ENCODE measurements around the gene RAD9A. TPM values are rescaled to one million over a fixed set of nuclear protein-coding genes. Genes with fewer than 3 reads are reported as not detected.

The RAD9A gene
- total RNA-seq, 1 experiment from 2014 or later: 20.9 TPM

GRCh38 chr11:67364169-67364568 is 27.6 kb upstream of the RAD9A start:
- no peaks in the 10 kb centered on the region; the same call in 1 of the 2 replicates for H3K27me3 ChIP-seq (ENCODE audit: insufficient read depth, low read length)
- H3K79me2 ChIP-seq (ENCODE audit: insufficient read depth, low read length): no peaks in the 10 kb centered on the region
- H3K14ac ChIP-seq (ENCODE audit: insufficient read depth, low read length): no peak overlapping the region
- Mint-ChIP-seq H3K9me3 (no peaks in the 10 kb centered on the region), H3K4me3 (no peak overlapping the region), H3K27ac (no peak overlapping the region), H3K27me3 (ENCODE audit: low read depth) (peaks cover 58% of the 10 kb centered on the region), H3K36me3 (ENCODE audit: insufficient read depth in 1 of 3, low read depth in 3 of 3) (no peaks in the 10 kb centered on the region), H3K4me1 (peaks cover 12% of the 10 kb centered on the region in 2 experiments)
- H3K4me1 ChIP-seq (ENCODE audit: insufficient read depth, low read length): no peaks in the 10 kb centered on the region
- no peaks in the 10 kb centered on the region for H3K9me3 ChIP-seq (ENCODE audit: control insufficient read depth, low read depth, low read length)
- no peak overlapping the region for H2BK12ac ChIP-seq (ENCODE audit: insufficient read length, low read depth, low read length)
- no CpG with 5 or more reads among the region's 3 CpGs for WGBS (ENCODE audit: extremely low coverage, insufficient read length, low lambda C conversion rate)
- no peak overlapping the region for H2BK20ac ChIP-seq (ENCODE audit: low read depth, low read length, poor library complexity, severe bottlenecking)
- no peak overlapping the region for H3K4ac ChIP-seq (ENCODE audit: low read depth, low read length)
- no peak overlapping the region for H3K9ac ChIP-seq (ENCODE audit: extremely low read depth, insufficient read length, low read length)
- no peak overlapping the region for H2BK5ac ChIP-seq (ENCODE audit: insufficient read length, low read length)
- peaks cover 3% of the 10 kb centered on the region for H4K20me1 ChIP-seq (ENCODE audit: control insufficient read depth, insufficient read depth, insufficient read length)
- H3T11ph ChIP-seq (ENCODE audit: low read length): no peak overlapping the region
- H4K8ac ChIP-seq (replicated peaks; ENCODE audit: insufficient read length, low read depth, low read length): no peak overlapping the region
- H2AK5ac ChIP-seq (ENCODE audit: insufficient read length, low read length): no peak overlapping the region
- H3K4me2 ChIP-seq (ENCODE audit: insufficient read depth, insufficient read length, low read length): no peak overlapping the region
- no peak overlapping the region for H2BK120ac ChIP-seq (ENCODE audit: low read depth, low read length, poor library complexity, severe bottlenecking)
- H4K91ac ChIP-seq (ENCODE audit: insufficient read length, low read depth, low read length): no peak overlapping the region
- H3K18ac ChIP-seq (ENCODE audit: insufficient read length, low read depth, low read length): no peak overlapping the region
- H2AFZ ChIP-seq (ENCODE audit: low read length): no peak overlapping the region
- H3K23me2 ChIP-seq (ENCODE audit: insufficient read length, low read depth, low read length, poor library complexity, severe bottlenecking): peaks cover 3% of the 10 kb centered on the region
- H3K23ac ChIP-seq (ENCODE audit: insufficient read length, low read depth, low read length): no peak overlapping the region
- H3K27ac ChIP-seq (ENCODE audit: insufficient read length, low read depth, low read length): no peak overlapping the region
- TF ChIP-seq CTCF (conservative IDR thresholded peaks at IDR 0.05): no peak
- no peak overlapping the region for H2BK15ac ChIP-seq (ENCODE audit: low read depth, low read length)
- H4K5ac ChIP-seq (ENCODE audit: insufficient read length, low read depth, low read length): no peak overlapping the region
- H3K56ac ChIP-seq (ENCODE audit: insufficient read length, low read depth, low read length): no peak overlapping the region
- DNase-seq: no peak
- H3K79me1 ChIP-seq (ENCODE audit: insufficient read depth, low read depth, low read length, poor library complexity, severe bottlenecking): no peaks in the 10 kb centered on the region

Data from H9 (cell line).